IMR-90 (cell line): Measurements from ENCODE around the gene FYCO1.

Experiments used
- CEBPB ChIP-seq: IDR thresholded peaks from 2 replicates; pipeline ENCODE4 v1.6.1; 2012; ENCODE audit warnings: low read depth, low read length, improper control_type of control experiment
- CTCF ChIP-seq: conservative IDR thresholded peaks from 2 replicates; pipeline ENCODE4 v1.5.1; 2012; ENCODE audit warnings: mild to moderate bottlenecking, low read depth, low read length, improper control_type of control experiment
- ELK1 ChIP-seq: fragments of 150-350 bp; IDR thresholded peaks from 2 replicates; pipeline ENCODE4 v1.6.1; 2016; ENCODE audit warnings: low read depth, mild to moderate bottlenecking, low read length, moderate library complexity, borderline replicate concordance
- MAFK ChIP-seq: IDR thresholded peaks from 2 replicates; pipeline ENCODE4 v1.6.1; 2012; ENCODE audit warnings: low read depth, low read length, improper control_type of control experiment
- MXI1 ChIP-seq: IDR thresholded peaks from 2 replicates; pipeline ENCODE4 v1.6.1; 2012; ENCODE audit warnings: low read depth, mild to moderate bottlenecking, low read length, moderate library complexity, borderline replicate concordance
- POLR2A ChIP-seq: IDR thresholded peaks from 2 replicates; pipeline ENCODE4 v1.6.1; 2012; ENCODE audit warnings: mild to moderate bottlenecking, low read depth, low read length
- RFX5 ChIP-seq: IDR thresholded peaks from 2 replicates; pipeline ENCODE4 v1.8.0; 2012; ENCODE audit warnings: low read depth, mild to moderate bottlenecking, low read length, moderate library complexity
- USF2 ChIP-seq: fragments of 150-350 bp; IDR thresholded peaks from 2 replicates; pipeline ENCODE4 v1.6.1; 2017; ENCODE audit warnings: mild to moderate bottlenecking, antibody characterized with exemption, low read length, low read depth

- TF ChIP-seq ELK1 (no peak), CTCF (no peak), MXI1 (no peak), RFX5 (no peak), POLR2A (no peak), CEBPB (no peak), USF2 (no peak), MAFK (no peak)
Measured at GRCh38 chr3:45915059-45915439, 80.6 kb downstream of the FYCO1 start.
